Endothelial cell of umbilical vein (primary cell): Measurements from ENCODE around the gene SLC25A43. TPM values are rescaled to one million over a fixed set of nuclear protein-coding genes. Genes with fewer than 3 reads are reported as not detected.

Experiments used
- BruUV-seq: library from RNA; stranded (reverse); fragments of 400-500 nt; replicated peaks from 2 replicates; lab custom pipeline; 2021; lab: Mats Ljungman, UMichigan
- CTCF ChIA-PET: fragments of 300-600, 350-600 bp; sonication (Branson Sonifier 250); formaldehyde crosslinking; loops from one replicate; lab custom pipeline; 2021; ENCODE audit warnings: antibody characterized with exemption, inconsistent platforms; lab: Charles Lee
- POLR2A ChIA-PET: fragments of 300-600, 350-600 bp; sonication (Branson Sonifier 250); formaldehyde crosslinking; loops from one replicate; lab custom pipeline; 2021; ENCODE audit warnings: antibody characterized with exemption, inconsistent platforms; lab: Charles Lee
- DNase-seq: peaks from one replicate; pipeline ENCODE4 v3.0.0-alpha.2; 2011; ENCODE audit warnings: low read depth, low spot score
- FAIRE-seq: peaks from 2 replicates; lab custom pipeline; 2011; peaks lifted over from hg19 to GRCh38; lab: Jason Lieb, UNC
- H2AFZ ChIP-seq: 2 replicates; pipeline ENCODE4 v1.6.0; 2012; ENCODE audit warnings: low read depth, low read length, control low read depth, inconsistent platforms
- H3K27ac ChIP-seq: 2 replicates; pipeline ENCODE4 v1.5.1; 2011; ENCODE audit warnings: low read depth, mild to moderate bottlenecking, control low read depth, low read length, moderate library complexity; ENCODE audit not compliant: insufficient read depth
- H3K27me3 ChIP-seq, 2 experiments: 2 replicates each; pipeline versions ENCODE4 v1.6.0 to v1.6.1; 2011; ENCODE audit warnings: low read length in 2 of 2, mixed read lengths in 1 of 2; ENCODE audit not compliant: control insufficient read depth in 2 of 2, insufficient read depth in 2 of 2
- H3K36me3 ChIP-seq, 2 experiments: 2 replicates in 1 of 2; 3 replicates in 1 of 2; pipeline ENCODE4 v1.5.1; 2011; ENCODE audit warnings: low read length in 2 of 2, mild to moderate bottlenecking in 1 of 2, moderate library complexity in 1 of 2; ENCODE audit not compliant: control insufficient read depth in 2 of 2, insufficient read depth in 2 of 2; ENCODE audit errors: extremely low read depth in 1 of 2
- H3K4me1 ChIP-seq: 3 replicates; pipeline ENCODE4 v1.5.1; 2011; ENCODE audit warnings: mild to moderate bottlenecking, low read length; ENCODE audit not compliant: control insufficient read depth, insufficient read depth; ENCODE audit errors: extremely low read depth
- H3K4me2 ChIP-seq: 2 replicates; pipeline ENCODE4 v1.6.1; 2011; ENCODE audit warnings: low read length, control low read depth, mixed read lengths; ENCODE audit not compliant: insufficient read depth
- H3K4me3 ChIP-seq, 3 experiments: fragments of 200-600 bp in 1 of 3; sonication (generic), shearing (Covaris generic) in 1 of 3; replicated peaks in 1 of 3; 2 replicates each; pipeline ENCODE4 v1.5.1; 2011 to 2016; ENCODE audit warnings: control low read depth in 3 of 3, low read length in 3 of 3, mild to moderate bottlenecking in 2 of 3, inconsistent platforms in 1 of 3, low read depth in 1 of 3, moderate library complexity in 1 of 3; ENCODE audit not compliant: insufficient read depth in 1 of 3
- H3K79me2 ChIP-seq: 2 replicates; pipeline ENCODE4 v1.6.0; 2012; ENCODE audit warnings: low read length, inconsistent platforms; ENCODE audit not compliant: control insufficient read depth, insufficient read depth
- H3K9ac ChIP-seq: replicated peaks from 2 replicates; pipeline ENCODE3; 2011; ENCODE audit warnings: low read length, control low read depth; ENCODE audit not compliant: insufficient read depth; ENCODE audit errors: extremely low read depth
- H3K9me1 ChIP-seq: replicated peaks from 3 replicates; pipeline ENCODE4 v1.6.0; 2011; ENCODE audit warnings: mild to moderate bottlenecking, low read length; ENCODE audit not compliant: control insufficient read depth, insufficient read depth; ENCODE audit errors: extremely low read depth
- H3K9me3 ChIP-seq: replicated peaks from 2 replicates; pipeline ENCODE4 v1.5.1; 2012; ENCODE audit warnings: low read length, inconsistent platforms; ENCODE audit not compliant: control insufficient read depth, insufficient read depth
- H4K20me1 ChIP-seq: replicated peaks from 2 replicates; pipeline ENCODE3; 2011; ENCODE audit warnings: mild to moderate bottlenecking, low read length; ENCODE audit not compliant: control insufficient read depth, insufficient read depth; ENCODE audit errors: extremely low read depth
- CTCF ChIP-seq, 2 donors: IDR thresholded peaks; 1 replicate in 1 of 2; 2 replicates in 1 of 2; pipeline ENCODE4 v1.5.1; 2011; ENCODE audit warnings: low read length in 2 of 2, mild to moderate bottlenecking in 2 of 2, moderate library complexity in 2 of 2, control low read depth in 1 of 2, inconsistent platforms in 1 of 2, low read depth in 1 of 2; ENCODE audit not compliant: insufficient read depth in 1 of 2; ENCODE audit errors: extremely low read depth in 1 of 2
- EZH2 ChIP-seq: IDR thresholded peaks from 2 replicates; pipeline ENCODE4 v1.6.1; 2012; ENCODE audit warnings: borderline replicate concordance, low read depth, mild to moderate bottlenecking, moderate library complexity, low read length, inconsistent platforms; ENCODE audit not compliant: severe bottlenecking
- POLR2A ChIP-seq: IDR thresholded peaks from 2 replicates; pipeline ENCODE4 v1.6.1; 2012; ENCODE audit warnings: low read depth, mild to moderate bottlenecking, control low read depth, low read length
- POLR2AphosphoS5 ChIP-seq: IDR thresholded peaks from 2 replicates; pipeline ENCODE4 v1.6.1; 2012; ENCODE audit warnings: low read depth, mild to moderate bottlenecking, control low read depth, low read length, moderate library complexity; ENCODE audit not compliant: insufficient read depth
- dilution Hi-C: fragments of 300-500 bp; cut with MboI; formaldehyde crosslinking; loops from one replicate; pipeline ENCODE4 v1.15.0; 2019; ENCODE audit warnings: low sequenced_read_pairs; ENCODE audit not compliant: extremely low pct_ligation_motif_present
- intact Hi-C: fragments of 100-400 bp; cut with micrococcal nuclease; formaldehyde crosslinking; loops from one replicate; pipeline ENCODE4 v1.10.0; 2022
- polyA plus RNA-seq, 4 experiments: library from polyadenylated mRNA; depleted of rRNA in 3 of 4; stranded (reverse) in 3 of 4; unstranded in 1 of 4; fragments of >200 nt; gene quantifications; 2 replicates each; pipeline versions ENCODE4 v1.2.1 to v1.2.3, GENCODE V29; 2011 to 2012; ENCODE audit warnings: missing spikeins in 1 of 4
- total RNA-seq: library from RNA; stranded (reverse); gene quantifications from 2 replicates; pipeline ENCODE4 v1.2.3, GENCODE V29; 2021

SLC25A43 gene
- total and polyA plus RNA-seq, 2 donors (not counting 3 experiments of a cell fraction or from before 2014, with no cell fraction given) = 7.2 to 11.5 TPM

- intact Hi-C loops = loop anchor here (5.0 kb wide), 1 partner anchor 385 kb away; the partner anchor contains the start of gene UPF3B
- H3K4me3 ChIP-seq = no peak overlapping the region
- H3K4me2 ChIP-seq = peak overlapping the region; percentile 62
Measured at GRCh38 chrX:119467433-119467832, 68.3 kb downstream of the SLC25A43 start.

GRCh38 chrX:119467842-119468550 lies 68.9 kb downstream of the SLC25A43 start, which contains the start of gene SLC25A5:
Gene SLC25A5 (plus strand): TSS chrX:119468444. CDS start chrX:119468516, 72 bp downstream.
- peak within 1 kb of the TSS; percentile 51 to 89 (median 58) for H3K4me3 ChIP-seq
- peak; percentile 74 for TF ChIP-seq POLR2AphosphoS5
- TF ChIP-seq CTCF (IDR thresholded peaks at IDR 0.05; ENCODE audit: extremely low read depth in 1 of 2, insufficient read depth in 1 of 2, low read depth in 1 of 2, low read length in 2 of 2) = no peak
- no peak for TF ChIP-seq EZH2
- peak; percentile 75 for TF ChIP-seq POLR2A
- peak; percentile 86 for DNase-seq
- POLR2A ChIA-PET = interaction anchor here (0.7 kb wide), 1 partner anchor 225 kb away, joined by 3 read pairs; the partner anchor contains the start of gene SEPTIN6
- no peaks in the 10 kb centered on the region for H3K9me1 ChIP-seq
- FAIRE-seq = peak; percentile 74
- H3K9ac ChIP-seq = peak within 1 kb of the TSS; percentile 73
- H3K4me2 ChIP-seq = peak within 1 kb of the TSS; percentile 80
- H3K27ac ChIP-seq = peak within 1 kb of the TSS; percentile 87
- peaks cover 5 to 6% of the 10 kb centered on the region in 2 experiments for H3K36me3 ChIP-seq
- no peaks in the 10 kb centered on the region for H3K9me3 ChIP-seq
- BruUV-seq = no TSS peak
- H3K4me1 ChIP-seq = peaks cover 5% of the 10 kb centered on the region
- no peaks in the 10 kb centered on the region for H3K27me3 ChIP-seq
- intact Hi-C loops = loop anchor here (1.0 to 5.0 kb wide), 3 partner anchors 15 to 384 kb away; partner anchors contain the start of genes SLC25A43 and UPF3B
- peaks cover 9% of the 10 kb centered on the region for H3K79me2 ChIP-seq
- H4K20me1 ChIP-seq = no peaks in the 10 kb centered on the region
- CTCF ChIA-PET = interaction anchor here (0.6 to 0.7 kb wide), 2 partner anchors 15 to 350 kb away, joined by 3 read pairs; no protein-coding TSS in a partner anchor
- dilution Hi-C loops = no loop called here
- peak within 1 kb of the TSS; percentile 91 for H2AFZ ChIP-seq

More at GRCh38 chrX:119467433-119467832, 68.3 kb downstream of the SLC25A43 start:
- CTCF ChIA-PET = interaction anchor here (0.5 kb wide), 1 partner anchor 68 kb away, joined by 3 read pairs; the partner anchor contains the start of gene SLC25A43
- dilution Hi-C loops = no loop called here
- Histone ChIP-seq H3K9me3 (no peaks in the 10 kb centered on the region), H3K9me1 (no peaks in the 10 kb centered on the region), H3K27ac (no peak overlapping the region), H3K36me3 (peaks cover 5 to 6% of the 10 kb centered on the region in 2 experiments), H3K27me3 (no peaks in the 10 kb centered on the region), H3K9ac (no peak overlapping the region), H2AFZ (no peak overlapping the region), H3K4me1 (peaks cover 5% of the 10 kb centered on the region), H3K79me2 (peaks cover 9% of the 10 kb centered on the region), H4K20me1 (no peaks in the 10 kb centered on the region)
- FAIRE-seq (no peak), DNase-seq (no peak)
- POLR2A ChIA-PET = interaction anchor here (0.7 kb wide), 1 partner anchor 226 kb away, joined by 3 read pairs; the partner anchor contains the start of gene SEPTIN6
- no TSS peak for BruUV-seq
- TF ChIP-seq EZH2 = no peak
